ENCODE measurements around the gene SMAP2. TPM values are rescaled to one million over a fixed set of nuclear protein-coding genes. Genes with fewer than 3 reads are reported as not detected.

The SMAP2 gene
- total RNA-seq, 4 donors from 2014 or later: 20.7 to 39.3 (median 29.2) TPM

DNA sequence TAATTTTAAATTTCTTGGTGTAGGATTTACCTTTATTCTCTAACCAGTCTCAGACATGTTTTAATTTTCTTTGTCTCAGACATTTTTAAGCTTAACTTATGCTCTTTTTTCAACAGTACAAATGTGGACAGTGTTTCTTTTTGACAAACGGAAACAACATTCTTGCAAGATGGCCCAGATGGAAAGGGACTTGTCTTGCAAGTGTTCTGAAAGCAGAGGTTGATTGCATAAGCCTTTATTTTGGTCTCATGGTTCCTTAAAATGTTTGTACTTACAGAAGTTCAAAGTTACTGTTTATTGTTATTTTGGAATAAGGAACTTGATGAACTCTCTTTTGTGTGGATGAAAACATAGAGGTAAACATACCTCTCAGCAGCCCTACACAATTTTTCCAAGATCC is 22.9 kb downstream of the SMAP2 start:
- peaks cover 5 to 34% (median 24%) of the 10 kb centered on the region in 4 donors for H3K4me1 ChIP-seq
- intact Hi-C loops (cut with DNase I): no loop called here
- H3K36me3 ChIP-seq: no peaks in the 10 kb centered on the region
- H3K9me3 ChIP-seq: no peaks in the 10 kb centered on the region
- H3K27me3 ChIP-seq: no peaks in the 10 kb centered on the region
- H3K4me3 ChIP-seq: no peak overlapping the region
- H3K27ac ChIP-seq (replicated peaks in 1 of 4): peak overlapping the region; percentile 10 to 45 (median 40)
- TF ChIP-seq EP300 (IDR thresholded peaks at IDR 0.05) (no peak), CTCF (IDR thresholded peaks at IDR 0.05) (no peak), POLR2AphosphoS5 (IDR thresholded peaks at IDR 0.05) (peak in 1 of 2 donors; percentile 30), POLR2A (IDR thresholded peaks at IDR 0.05; ENCODE audit: low read depth) (no peak)
- WGBS: 48% methylated on average over 1 of the region's 1 CpG
- no peak for DNase-seq (ENCODE audit: extremely low spot score)

DNA sequence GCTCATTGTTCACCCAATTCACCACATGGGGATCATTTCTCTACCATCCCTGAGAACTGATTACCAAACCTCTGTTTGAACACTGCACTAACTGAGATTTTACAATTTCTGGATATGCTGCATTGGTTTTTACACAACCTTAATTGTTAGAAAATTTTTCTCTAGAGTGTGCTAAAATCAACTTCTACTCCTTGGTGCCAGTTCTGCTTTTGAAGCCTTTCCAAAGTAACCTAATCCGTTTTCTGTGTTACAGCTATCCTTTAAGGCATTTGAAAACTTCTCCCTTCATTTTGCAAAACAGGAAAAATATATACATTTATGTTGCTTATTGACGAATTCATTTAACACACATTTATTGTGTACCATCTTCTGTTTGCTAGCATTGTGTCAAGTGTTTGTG is 23.7 kb downstream of the SMAP2 start:
- intact Hi-C loops (cut with DNase I): no loop called here

GRCh38 chr1:40399984-40400704 is 26.6 kb downstream of the SMAP2 start:
- intact Hi-C loops (cut with DNase I): loop anchor here (5.0 kb wide), 1 partner anchor 58 kb away; no protein-coding TSS in a partner anchor
- Histone ChIP-seq H3K4me1 (peaks cover 0 to 22% (median 8%) of the 10 kb centered on the region in 4 donors), H3K9me3 (no peaks in the 10 kb centered on the region), H3K27ac (replicated peaks in 1 of 4) (peak overlapping the region in 1 of 4 donors; percentile 31), H3K36me3 (no peaks in the 10 kb centered on the region), H3K4me3 (no peak overlapping the region), H3K27me3 (no peaks in the 10 kb centered on the region)
- DNase-seq (ENCODE audit: extremely low spot score): no peak
- TF ChIP-seq CTCF (IDR thresholded peaks at IDR 0.05) (no peak), POLR2AphosphoS5 (IDR thresholded peaks at IDR 0.05) (no peak), EP300 (IDR thresholded peaks at IDR 0.05) (no peak), POLR2A (IDR thresholded peaks at IDR 0.05; ENCODE audit: low read depth) (no peak)
- WGBS: 79% methylated on average over 4 of the region's 4 CpGs

More for the DNA sequence above, 23.7 kb downstream of the SMAP2 start:
- H3K4me1 ChIP-seq: peaks cover 0 to 25% (median 17%) of the 10 kb centered on the region in 4 donors
- H3K4me3 ChIP-seq: no peak overlapping the region
- no peaks in the 10 kb centered on the region for H3K36me3 ChIP-seq
- no peaks in the 10 kb centered on the region for H3K9me3 ChIP-seq
- 69% methylated on average over 2 of the region's 2 CpGs for WGBS
- no peak for DNase-seq (ENCODE audit: extremely low spot score)
- TF ChIP-seq POLR2AphosphoS5 (IDR thresholded peaks at IDR 0.05) (no peak), POLR2A (IDR thresholded peaks at IDR 0.05; ENCODE audit: low read depth) (no peak), CTCF (IDR thresholded peaks at IDR 0.05) (no peak), EP300 (IDR thresholded peaks at IDR 0.05) (no peak)
- H3K27me3 ChIP-seq: no peaks in the 10 kb centered on the region
- peak overlapping the region in 3 of 4 donors; percentile 5 to 40 (median 10) for H3K27ac ChIP-seq (replicated peaks in 1 of 4)

- no peak overlapping the region for H3K27ac ChIP-seq (replicated peaks in 1 of 4)
- H3K27me3 ChIP-seq: no peaks in the 10 kb centered on the region
- intact Hi-C loops (cut with DNase I): loop anchor here (5.0 kb wide), 1 partner anchor 59 kb away; no protein-coding TSS in a partner anchor
- WGBS: 75% methylated on average over 7 of the region's 7 CpGs
- no peaks in the 10 kb centered on the region for H3K9me3 ChIP-seq
- DNase-seq (ENCODE audit: extremely low spot score): no peak
- H3K4me3 ChIP-seq: no peak overlapping the region
- TF ChIP-seq EP300 (IDR thresholded peaks at IDR 0.05) (no peak), POLR2AphosphoS5 (IDR thresholded peaks at IDR 0.05) (no peak), CTCF (IDR thresholded peaks at IDR 0.05) (no peak), POLR2A (IDR thresholded peaks at IDR 0.05; ENCODE audit: low read depth) (no peak)
- H3K36me3 ChIP-seq: no peaks in the 10 kb centered on the region
- H3K4me1 ChIP-seq: peaks cover 0 to 18% (median 7%) of the 10 kb centered on the region in 4 donors
These were observed 28.1 kb downstream of the SMAP2 start for GRCh38 chr1:40401473-40402201.
